DOHH2 (cell line): ENCODE measurements around the gene ZNHIT6.

Experiments used
- CTCF ChIP-seq: fragments of 200-600 bp; sonication (generic); IDR thresholded peaks from one replicate; pipeline ENCODE4 v1.5.1; 2014; ENCODE audit warnings: antibody characterized with exemption, mild to moderate bottlenecking, low read depth, low read length; ENCODE audit not compliant: poor library complexity, severe bottlenecking
- EZH2phosphoT487 ChIP-seq: fragments of 200-600 bp; sonication (generic); IDR thresholded peaks from 2 replicates; pipeline ENCODE4 v1.6.1; 2017; ENCODE audit warnings: borderline replicate concordance, mild to moderate bottlenecking, antibody characterized with exemption, low read length, moderate library complexity, mixed read lengths

GRCh38 chr1:85689775-85690404, 18.3 kb downstream of the ZNHIT6 start:
- TF ChIP-seq CTCF (no peak), EZH2phosphoT487 (no peak)
